GM18907 (cell line): ENCODE measurements around the gene CCSER1.
A peak's percentile ranks its signal among the peaks of the same experiment; 100 is the strongest.
"Not testable (repeated sequence)": the region's sequence is repeated elsewhere in the genome, so short reads cannot be mapped to it uniquely, and the experiment has no call there.

Source experiments
- ATAC-seq: cut with Tn5 transposase; IDR thresholded peaks from one replicate; pipeline ENCODE4 v1.9.1; 2021; ENCODE audit warnings: mild to moderate bottlenecking, moderate library complexity; ENCODE audit not compliant: unreplicated experiment

Gene CCSER1

GRCh38 chr4:90798948-90799347 lies 671.8 kb downstream of the CCSER1 start:
- no peak for ATAC-seq

- no peak for ATAC-seq
Observed at GRCh38 chr4:90799895-90800294, 672.7 kb downstream of the CCSER1 start.

- ATAC-seq, result no peak
Observed at GRCh38 chr4:90815569-90815968, 688.4 kb downstream of the CCSER1 start.

GRCh38 chr4:90816754-90817153 lies 689.6 kb downstream of the CCSER1 start:
- no peak for ATAC-seq

- ATAC-seq, result peak; percentile 73
Observed at GRCh38 chr4:90824266-90825150, 697.3 kb downstream of the CCSER1 start.

- no peak for ATAC-seq
Observed at GRCh38 chr4:90825849-90826248, 698.7 kb downstream of the CCSER1 start.

GRCh38 chr4:90833706-90834105 lies 706.5 kb downstream of the CCSER1 start:
- no peak for ATAC-seq

- ATAC-seq, result no peak
Observed at GRCh38 chr4:90837241-90837640, 710.0 kb downstream of the CCSER1 start.

- ATAC-seq, result not testable (repeated sequence)
Observed at GRCh38 chr4:90838859-90839258, 711.7 kb downstream of the CCSER1 start.

GRCh38 chr4:90840291-90840690 lies 713.1 kb downstream of the CCSER1 start:
- ATAC-seq, result no peak

GRCh38 chr4:90840828-90841227 lies 713.6 kb downstream of the CCSER1 start:
- ATAC-seq, result no peak

GRCh38 chr4:90841676-90842075 lies 714.5 kb downstream of the CCSER1 start:
- ATAC-seq, result no peak

- ATAC-seq, result peak; percentile 98
Observed at GRCh38 chr4:90842960-90843359, 715.8 kb downstream of the CCSER1 start.

- ATAC-seq, result no peak
Observed at GRCh38 chr4:90844241-90844640, 717.0 kb downstream of the CCSER1 start.

GRCh38 chr4:90845777-90846176 lies 718.6 kb downstream of the CCSER1 start:
- ATAC-seq, result peak; percentile 43

- ATAC-seq, result no peak
Observed at GRCh38 chr4:90852237-90852636, 725.0 kb downstream of the CCSER1 start.

GRCh38 chr4:90855111-90855510 lies 727.9 kb downstream of the CCSER1 start:
- ATAC-seq, result no peak

GRCh38 chr4:90857081-90857820 lies 730.1 kb downstream of the CCSER1 start:
- ATAC-seq, result no peak

GRCh38 chr4:90875791-90876190 lies 748.6 kb downstream of the CCSER1 start:
- no peak for ATAC-seq

GRCh38 chr4:90876296-90876695 lies 749.1 kb downstream of the CCSER1 start:
- no peak for ATAC-seq

GRCh38 chr4:90883519-90883918 lies 756.3 kb downstream of the CCSER1 start:
- peak; percentile 90 for ATAC-seq

GRCh38 chr4:90888571-90888970 lies 761.4 kb downstream of the CCSER1 start:
- no peak for ATAC-seq
